Mesothelial cell of epicardium (in vitro differentiated cells): Measurements from ENCODE around the gene CCDC6. TPM values are rescaled to one million over a fixed set of nuclear protein-coding genes. Genes with fewer than 3 reads are reported as not detected.

ENCODE experiments used
- DNase-seq, 2 experiments: peaks; one replicate each; pipeline ENCODE4 v3.0.0; 2021; ENCODE audit warnings: low spot score in 2 of 2; ENCODE audit not compliant: unreplicated experiment in 2 of 2
- H3K27ac Mint-ChIP-seq: 2 replicates; pipeline ENCODE4 v1.8.0; 2021; ENCODE audit warnings: mixed read lengths
- H3K27me3 Mint-ChIP-seq: 2 replicates; pipeline ENCODE4 v1.8.0; 2021; ENCODE audit warnings: low read depth, mixed read lengths
- H3K36me3 Mint-ChIP-seq: 2 replicates; pipeline ENCODE4 v1.8.0; 2021; ENCODE audit warnings: mixed read lengths
- H3K4me1 Mint-ChIP-seq: 2 replicates; pipeline ENCODE4 v1.8.0; 2021; ENCODE audit warnings: mixed read lengths
- H3K4me3 Mint-ChIP-seq: 2 replicates; pipeline ENCODE4 v1.8.0; 2021; ENCODE audit warnings: mild to moderate bottlenecking, moderate library complexity, mixed read lengths
- H3K9me3 Mint-ChIP-seq: 2 replicates; pipeline ENCODE4 v1.8.0; 2021; ENCODE audit warnings: mixed read lengths
- total RNA-seq: library from RNA; stranded (reverse); gene quantifications from 3 replicates; pipeline ENCODE4 v1.2.1, GENCODE V29; 2021
- TF ChIP-seq, protein P1 (sequence below): fragments of 200-600 bp; sonication (generic); IDR thresholded peaks from one replicate; pipeline ENCODE4 v1.5.0; 2021; ENCODE audit warnings: antibody characterized with exemption; ENCODE audit not compliant: unreplicated experiment

The CCDC6 gene
- total RNA-seq, 1 donor from 2014 or later = 50.5 TPM

DNA sequence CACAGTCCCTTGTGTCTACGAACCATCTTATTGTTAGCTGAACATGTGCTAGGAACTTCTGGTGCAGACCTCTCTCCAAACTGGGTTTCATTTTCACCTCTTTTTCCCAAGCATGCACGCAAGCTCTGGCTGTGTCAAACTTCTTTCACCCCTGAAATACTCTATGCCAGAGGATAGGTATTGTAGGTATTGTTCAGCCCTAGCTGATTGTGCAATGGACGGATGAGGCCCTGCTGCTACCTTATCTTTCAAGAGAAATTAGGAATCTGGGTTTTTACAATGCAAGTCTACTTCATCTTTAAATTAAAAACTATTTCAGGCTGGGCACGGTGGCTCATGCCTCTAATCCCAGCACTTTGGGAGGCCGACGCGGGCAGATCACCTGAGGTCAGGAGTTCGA lies 124.8 kb downstream of the CCDC6 start:
- Mint-ChIP-seq H3K4me1 (peaks cover 8% of the 10 kb centered on the region), H3K27me3 (no peaks in the 10 kb centered on the region), H3K36me3 (peaks cover 10% of the 10 kb centered on the region), H3K27ac (no peak overlapping the region), H3K9me3 (peaks cover 15% of the 10 kb centered on the region), H3K4me3 (no peak overlapping the region)
- TF ChIP-seq, protein P1, sequence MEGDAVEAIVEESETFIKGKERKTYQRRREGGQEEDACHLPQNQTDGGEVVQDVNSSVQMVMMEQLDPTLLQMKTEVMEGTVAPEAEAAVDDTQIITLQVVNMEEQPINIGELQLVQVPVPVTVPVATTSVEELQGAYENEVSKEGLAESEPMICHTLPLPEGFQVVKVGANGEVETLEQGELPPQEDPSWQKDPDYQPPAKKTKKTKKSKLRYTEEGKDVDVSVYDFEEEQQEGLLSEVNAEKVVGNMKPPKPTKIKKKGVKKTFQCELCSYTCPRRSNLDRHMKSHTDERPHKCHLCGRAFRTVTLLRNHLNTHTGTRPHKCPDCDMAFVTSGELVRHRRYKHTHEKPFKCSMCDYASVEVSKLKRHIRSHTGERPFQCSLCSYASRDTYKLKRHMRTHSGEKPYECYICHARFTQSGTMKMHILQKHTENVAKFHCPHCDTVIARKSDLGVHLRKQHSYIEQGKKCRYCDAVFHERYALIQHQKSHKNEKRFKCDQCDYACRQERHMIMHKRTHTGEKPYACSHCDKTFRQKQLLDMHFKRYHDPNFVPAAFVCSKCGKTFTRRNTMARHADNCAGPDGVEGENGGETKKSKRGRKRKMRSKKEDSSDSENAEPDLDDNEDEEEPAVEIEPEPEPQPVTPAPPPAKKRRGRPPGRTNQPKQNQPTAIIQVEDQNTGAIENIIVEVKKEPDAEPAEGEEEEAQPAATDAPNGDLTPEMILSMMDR = no peak
- DNase-seq = no peak

DNA sequence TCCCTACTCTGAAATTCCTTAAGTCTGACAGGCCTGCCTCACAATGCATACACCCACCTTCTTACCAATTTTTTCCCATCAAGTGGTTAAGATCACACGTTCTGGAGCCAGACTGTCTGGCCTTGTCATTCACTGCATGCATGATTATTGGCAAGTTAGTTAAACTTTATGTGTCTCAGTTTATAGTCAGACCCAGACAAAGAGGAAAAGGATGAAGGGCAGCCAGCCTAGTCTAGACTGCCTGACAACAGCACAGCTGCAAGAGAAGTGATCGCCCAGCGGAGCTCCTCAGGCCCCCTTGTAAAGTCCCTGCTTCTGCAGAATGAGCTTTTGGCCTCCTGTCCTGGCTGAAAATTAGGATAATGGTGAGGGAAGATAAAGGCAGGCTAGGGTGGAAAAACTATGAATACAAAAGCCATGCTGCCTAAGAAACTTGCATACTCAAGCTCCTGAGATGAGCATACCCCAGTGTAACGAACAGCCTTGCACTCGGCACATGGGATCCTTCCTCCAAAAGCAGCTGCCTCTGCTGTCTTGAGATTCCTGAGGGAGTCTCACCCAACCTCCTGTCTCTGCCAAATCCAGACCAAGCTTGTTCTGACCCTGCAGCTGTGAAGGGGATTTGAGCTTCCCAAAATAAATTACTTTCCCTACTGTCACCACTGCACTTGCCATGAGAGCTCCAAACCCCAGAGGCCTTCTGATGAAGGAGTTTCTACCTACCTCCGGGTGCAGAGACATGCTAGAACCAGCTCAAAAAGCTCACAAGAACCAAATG lies 126.4 kb downstream of the CCDC6 start:
- TF ChIP-seq, protein P1 = no peak
- Mint-ChIP-seq H3K9me3 (peaks cover 28% of the 10 kb centered on the region), H3K4me3 (no peak overlapping the region), H3K27me3 (no peaks in the 10 kb centered on the region), H3K27ac (peak overlapping the region; percentile 61), H3K36me3 (peaks cover 14% of the 10 kb centered on the region), H3K4me1 (peaks cover 4% of the 10 kb centered on the region)
- no peak for DNase-seq

DNA sequence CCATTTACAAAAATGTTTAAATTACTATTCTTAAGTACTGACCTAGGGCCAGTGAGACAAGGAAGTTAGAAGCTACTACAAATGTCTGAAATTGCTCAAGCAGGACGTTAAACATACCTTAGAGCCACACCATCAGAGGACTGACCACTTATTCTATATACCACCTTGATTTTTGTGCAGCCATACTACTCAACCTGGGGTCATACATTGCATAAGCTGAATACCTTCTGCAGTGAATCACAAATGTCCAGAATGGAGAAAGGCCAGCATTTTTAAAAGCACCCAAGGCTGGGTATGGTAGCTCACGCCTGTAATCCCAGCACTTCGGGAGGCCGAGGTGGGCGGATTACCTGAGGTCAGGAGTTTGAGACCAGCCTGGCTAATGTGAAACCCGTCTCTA lies 131.9 kb downstream of the CCDC6 start:
- Mint-ChIP-seq H3K27me3 (no peaks in the 10 kb centered on the region), H3K4me1 (no peaks in the 10 kb centered on the region), H3K9me3 (peaks cover 62% of the 10 kb centered on the region), H3K4me3 (no peak overlapping the region), H3K27ac (no peak overlapping the region), H3K36me3 (peaks cover 16% of the 10 kb centered on the region)
- TF ChIP-seq, protein P1 = no peak
- no peak for DNase-seq

DNA sequence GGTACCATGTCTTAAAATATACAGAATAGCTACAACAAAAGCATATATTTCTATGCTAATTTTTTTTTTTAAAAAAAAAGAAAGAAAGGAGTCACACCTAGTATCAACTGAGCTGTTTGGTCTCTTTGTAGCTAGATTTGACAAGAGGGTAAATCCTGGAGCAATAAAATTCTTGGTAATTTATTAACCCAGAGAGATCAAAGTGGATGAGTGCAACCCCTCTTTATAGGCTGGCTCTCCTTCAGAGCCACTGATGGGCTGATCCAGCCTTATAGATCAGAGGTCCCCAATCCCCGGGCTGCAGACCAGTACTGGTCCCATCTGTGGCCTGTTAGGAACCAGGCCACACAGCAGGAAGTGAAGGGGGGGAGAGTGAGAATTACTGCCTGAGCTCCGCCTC lies 133.3 kb downstream of the CCDC6 start:
- Mint-ChIP-seq H3K27ac (no peak overlapping the region), H3K36me3 (peaks cover 13% of the 10 kb centered on the region), H3K4me3 (no peak overlapping the region), H3K9me3 (peaks cover 57% of the 10 kb centered on the region), H3K4me1 (no peaks in the 10 kb centered on the region), H3K27me3 (no peaks in the 10 kb centered on the region)
- TF ChIP-seq, protein P1 = no peak
- DNase-seq = no peak

DNA sequence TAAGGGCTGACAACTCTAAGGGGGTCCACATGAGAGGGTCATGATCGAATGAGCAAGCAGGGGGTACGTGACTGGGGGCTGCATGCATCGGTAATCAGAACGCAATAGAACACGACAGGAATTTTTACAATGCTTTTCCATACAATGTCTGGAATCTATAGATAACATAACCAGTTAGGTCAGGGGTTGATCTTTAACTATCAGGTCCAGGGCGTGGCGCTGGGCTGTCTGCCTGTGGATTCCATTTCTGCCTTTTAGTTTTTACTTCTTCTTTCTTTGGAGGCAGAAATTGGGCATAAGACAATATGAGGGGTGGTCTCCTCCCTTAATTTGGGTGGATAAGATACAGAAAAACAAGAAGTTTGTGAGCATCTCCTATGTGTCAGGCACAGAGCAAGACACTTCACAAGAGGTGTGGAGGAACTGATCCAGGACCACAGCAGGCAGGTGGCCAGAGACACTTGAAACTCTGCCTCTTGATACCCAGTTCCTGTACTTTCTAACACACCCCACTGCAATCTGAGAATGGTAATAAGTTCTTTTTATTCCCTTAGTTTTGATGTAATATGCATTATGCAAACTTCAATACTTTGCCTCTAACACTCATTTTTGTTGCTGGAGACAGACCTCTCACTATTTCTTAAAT lies 135.1 kb downstream of the CCDC6 start:
- Mint-ChIP-seq H3K4me1 (no peaks in the 10 kb centered on the region), H3K27ac (no peak overlapping the region), H3K4me3 (no peak overlapping the region), H3K36me3 (peaks cover 5% of the 10 kb centered on the region), H3K9me3 (peaks cover 44% of the 10 kb centered on the region), H3K27me3 (no peaks in the 10 kb centered on the region)
- no peak for DNase-seq
- TF ChIP-seq, protein P1 = no peak
